Right kidney (tissue), 1 donor: Measurements from ENCODE around the gene ACAP1.
A peak's percentile ranks its signal among the peaks of the same experiment; 100 is the strongest.

Experiments
- DNase-seq: peaks from one replicate; pipeline ENCODE4 v3.0.0-alpha.2; 2016

Gene ACAP1

DNA sequence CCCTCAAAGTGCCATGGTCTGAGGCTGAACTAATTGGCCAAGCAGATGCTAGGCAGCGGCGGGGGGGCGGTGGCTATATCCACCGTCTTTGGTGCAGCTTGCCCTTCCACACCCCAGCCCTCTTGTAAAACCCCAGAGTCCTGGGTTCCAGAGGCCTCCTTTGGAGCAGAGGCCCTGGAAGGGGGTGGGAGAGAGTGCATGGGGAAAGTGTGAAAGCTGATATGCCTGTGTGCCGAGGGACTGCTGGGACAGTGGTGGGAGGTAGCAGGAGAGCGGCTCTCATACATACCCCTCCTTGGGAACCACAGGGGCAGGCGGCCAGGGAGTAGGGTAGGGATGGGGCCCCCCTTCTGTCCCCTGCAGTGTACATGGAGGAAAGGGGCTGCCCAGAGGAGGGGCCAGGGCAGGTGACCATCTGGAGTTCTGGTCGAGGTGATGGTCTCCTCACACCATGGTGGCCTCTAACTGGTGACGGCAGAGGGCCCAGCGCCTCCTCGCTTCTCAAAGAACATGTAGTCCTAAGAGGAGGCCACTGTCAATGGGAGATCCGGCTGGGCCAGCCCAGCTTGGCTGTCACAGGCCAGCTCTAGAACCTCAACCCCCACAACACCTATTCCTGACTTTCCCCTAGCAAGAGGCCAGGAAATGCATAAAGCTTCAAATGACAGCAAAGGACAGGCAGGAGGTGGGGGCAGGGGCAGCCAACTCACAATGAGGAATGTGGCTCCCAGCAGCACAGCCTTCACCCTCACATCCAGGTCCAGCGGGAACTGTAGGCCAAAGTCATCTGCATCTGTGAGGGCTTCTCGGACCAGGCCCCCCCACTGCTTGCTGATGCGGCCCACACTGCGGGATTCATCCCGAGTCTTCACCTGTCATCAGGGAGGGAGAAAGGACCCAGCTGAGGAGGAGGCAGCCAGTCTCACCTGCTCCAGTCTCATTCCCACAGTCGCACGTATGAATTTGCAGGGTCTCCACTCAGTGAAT lies 53.9 kb downstream of the ACAP1 start:
- no peak for DNase-seq

DNA sequence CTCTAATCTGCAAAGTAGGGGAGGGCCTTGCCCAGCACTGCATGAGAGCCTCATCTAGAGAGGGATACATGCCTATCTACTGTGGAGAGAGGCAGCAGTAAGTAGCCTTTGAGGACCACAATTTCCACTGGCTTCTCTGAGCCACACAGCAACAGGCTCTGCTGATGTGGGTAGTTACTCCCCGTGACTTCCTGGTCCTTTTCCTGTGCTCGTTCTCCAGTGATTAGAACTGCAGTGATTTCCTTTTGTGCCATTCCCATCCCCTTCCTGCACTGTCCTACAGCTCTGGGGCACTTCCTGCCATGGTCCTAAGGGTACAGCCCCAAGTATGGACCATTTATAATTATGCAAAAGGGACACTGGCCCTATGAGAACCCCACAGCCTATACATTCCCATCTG lies 55.0 kb downstream of the ACAP1 start:
- no peak for DNase-seq

DNA sequence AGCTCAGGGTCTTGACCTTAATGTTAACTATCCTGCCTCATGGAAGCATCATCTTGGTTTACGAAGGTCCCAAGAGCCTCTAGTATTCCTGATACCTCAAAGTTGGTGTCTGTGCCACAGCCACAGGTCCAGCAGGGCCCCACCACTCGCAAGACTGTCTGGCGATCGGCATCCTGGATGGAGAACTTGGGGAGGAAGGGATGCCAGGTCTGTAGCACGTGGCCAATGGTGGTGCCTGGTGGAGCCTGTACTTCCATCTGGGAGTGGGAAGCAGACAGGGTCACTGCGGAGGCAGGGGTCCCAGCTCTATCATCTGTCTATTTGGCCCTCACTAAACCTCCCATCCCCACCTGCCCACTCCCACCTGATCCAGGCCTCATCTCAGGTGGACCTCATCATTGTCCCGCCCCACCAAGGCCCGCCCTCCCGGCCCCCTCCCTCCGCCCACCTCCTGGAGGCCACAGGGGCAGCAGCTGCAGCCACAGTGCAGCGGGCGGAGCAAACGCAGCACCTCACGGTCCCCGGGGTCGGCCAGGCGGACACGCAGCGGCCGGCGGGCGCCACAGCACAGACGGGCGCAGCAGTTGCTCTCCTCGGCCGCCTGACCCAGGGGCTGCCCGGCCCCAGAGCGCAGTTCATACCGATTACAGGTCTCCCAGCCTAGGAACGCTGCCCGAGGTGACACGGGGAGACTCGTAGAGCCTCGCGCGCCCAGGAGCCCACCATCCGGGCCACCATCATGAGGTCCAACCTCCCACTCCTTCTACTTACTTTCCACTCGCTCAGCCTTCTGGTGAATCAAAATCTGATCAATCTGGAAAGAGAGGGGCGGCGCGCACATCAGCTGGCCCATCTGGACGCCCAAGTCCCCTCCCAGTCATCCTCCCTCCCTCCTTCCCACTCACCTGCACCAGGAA lies 56.6 kb downstream of the ACAP1 start:
- DNase-seq = peak; percentile 52

DNA sequence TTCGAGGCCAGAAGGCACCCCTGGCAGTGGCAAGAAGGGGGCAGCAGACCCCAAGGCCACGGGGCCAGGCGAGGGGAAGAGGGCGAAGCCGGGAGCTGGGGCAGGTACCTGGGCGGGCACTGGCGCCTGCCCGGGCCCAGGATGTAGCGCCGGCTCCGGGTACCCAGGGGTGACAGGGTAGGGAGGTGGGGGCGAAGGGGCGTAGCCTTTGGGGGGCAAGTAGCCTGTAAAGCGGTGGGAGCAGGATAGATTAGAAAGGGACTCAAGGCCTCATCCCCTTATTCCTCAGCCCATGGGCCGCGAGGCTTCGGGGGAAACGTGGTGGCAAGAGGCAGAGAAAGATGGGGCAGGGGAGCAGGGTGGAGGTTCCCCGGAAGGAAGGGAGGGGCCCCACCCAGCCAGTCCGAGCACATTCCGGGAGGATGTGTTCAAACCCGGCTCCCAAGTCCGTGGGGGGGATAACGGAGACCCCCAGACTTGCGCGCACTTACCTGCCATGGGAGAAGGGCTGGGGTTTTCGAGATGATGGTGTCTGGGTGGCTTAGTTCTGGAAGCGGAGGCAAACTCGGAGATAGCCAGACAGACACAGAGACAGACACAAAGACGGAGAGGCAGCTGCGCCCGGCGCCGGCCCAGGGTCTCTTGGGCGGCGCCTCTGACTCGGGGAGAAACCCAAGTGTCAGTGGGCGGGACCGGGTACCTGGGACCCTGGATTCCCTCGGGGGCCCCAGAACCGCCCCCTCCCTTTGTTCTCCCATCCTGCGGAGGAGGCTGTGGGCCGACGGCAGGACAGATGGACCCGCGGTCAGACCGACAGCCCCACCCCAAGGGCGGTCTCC lies 57.5 kb downstream of the ACAP1 start:
- peak; percentile 72 for DNase-seq

DNA sequence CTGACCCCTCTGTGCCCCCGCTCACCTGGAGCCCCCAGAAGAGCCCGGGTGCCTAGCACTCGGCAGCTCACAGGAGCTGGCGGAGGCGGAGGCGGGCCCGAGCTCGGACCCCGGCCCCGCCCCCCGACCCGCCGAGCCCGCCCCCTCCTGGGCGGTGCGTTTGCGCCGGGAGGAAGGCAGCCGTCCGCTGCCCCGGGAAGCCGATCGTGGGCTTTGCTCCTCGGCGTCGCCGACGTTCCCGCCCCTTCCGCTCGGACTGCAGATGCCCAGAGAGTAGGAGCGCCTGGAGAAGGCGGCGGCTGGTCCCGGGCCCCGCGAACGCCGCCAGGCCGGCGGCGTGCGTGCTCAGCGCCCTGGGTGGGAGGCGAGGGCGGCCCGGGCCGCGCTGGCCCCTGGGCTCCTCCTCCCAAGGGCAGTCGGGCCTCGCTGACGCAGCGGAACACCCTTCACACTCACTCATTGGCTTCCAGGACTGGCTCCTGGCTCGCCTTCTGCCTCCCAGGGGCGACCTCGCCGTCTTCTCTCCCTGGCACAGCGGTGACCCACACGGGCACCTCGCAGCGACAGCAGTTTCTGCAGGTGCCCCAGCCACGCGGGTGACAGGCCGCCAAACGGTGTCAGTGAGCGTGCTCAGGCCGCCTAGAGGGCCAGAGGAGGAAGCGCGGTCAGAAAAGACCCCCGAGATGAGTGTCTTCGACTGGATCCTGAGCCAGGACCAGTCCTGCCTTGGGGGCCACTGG lies 58.3 kb downstream of the ACAP1 start, which contains the start of gene PLSCR3:
Gene PLSCR3 (minus strand): TSS at position 74 of the 740 bp plus-strand sequence. CDS start 415 bp downstream, outside the sequence.
- peak; percentile 97 for DNase-seq

DNA sequence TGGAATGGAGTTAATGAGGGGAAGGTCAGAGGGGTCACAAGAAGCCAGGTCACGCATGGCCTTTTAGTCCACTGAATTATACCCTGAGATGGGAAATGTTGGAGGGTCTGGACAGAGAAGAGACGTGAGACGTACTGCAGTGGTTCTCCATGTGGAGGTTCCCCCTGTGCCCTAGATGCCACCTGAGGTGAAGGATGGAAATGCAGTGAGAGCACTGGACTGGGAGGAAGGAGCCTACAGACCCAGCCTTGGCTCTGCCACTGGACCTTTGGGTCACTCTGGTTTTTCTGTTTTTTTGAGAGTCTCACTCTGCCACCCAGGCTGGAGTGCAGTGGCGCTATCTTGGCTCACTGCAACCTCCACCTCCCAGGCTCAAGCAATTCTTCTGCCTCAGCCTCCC lies 59.8 kb downstream of the ACAP1 start:
- DNase-seq = no peak

DNA sequence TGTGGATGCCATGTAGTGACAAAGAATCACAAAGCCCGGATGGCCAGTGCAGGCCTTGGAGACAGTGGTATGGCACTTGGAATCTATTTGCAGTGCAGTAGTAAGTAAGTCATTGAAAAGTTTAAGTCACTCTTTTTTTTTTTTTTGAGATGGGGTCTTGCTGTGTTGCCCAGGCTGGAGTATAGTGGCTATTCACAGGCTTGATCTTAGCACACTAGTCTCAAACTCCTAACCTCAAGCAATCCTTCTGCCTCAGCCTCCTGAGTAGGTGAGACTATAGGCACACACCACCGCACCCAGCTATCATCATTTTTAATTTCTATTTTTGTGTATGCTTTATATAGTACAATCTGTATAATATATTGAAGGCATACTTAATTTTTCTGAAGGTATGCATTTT lies 62.3 kb downstream of the ACAP1 start:
- no peak for DNase-seq
